SK-N-SH (cell line): ENCODE measurements around the gene PITPNM1.

ENCODE experiments used
- CTCF ChIP-seq: fragments of 200-600 bp; sonication (generic); IDR thresholded peaks from 2 replicates; pipeline ENCODE4 v1.6.1; 2017; ENCODE audit warnings: antibody characterized with exemption, mild to moderate bottlenecking, moderate library complexity
- EZH2phosphoT487 ChIP-seq: fragments of 200-600 bp; sonication (generic); IDR thresholded peaks from 2 replicates; pipeline ENCODE4 v1.6.1; 2017; ENCODE audit warnings: low read depth, mixed run types, mild to moderate bottlenecking, antibody characterized with exemption, moderate library complexity, borderline replicate concordance
- USF2 ChIP-seq: fragments of 150-350 bp; IDR thresholded peaks from 2 replicates; pipeline ENCODE4 v1.6.1; 2017; ENCODE audit warnings: antibody characterized with exemption, low read length, low read depth, borderline replicate concordance

- TF ChIP-seq USF2: no peak
- TF ChIP-seq CTCF: peak; percentile 50
- TF ChIP-seq EZH2phosphoT487: no peak
Observed at GRCh38 chr11:67468759-67469507, 36.2 kb downstream of the PITPNM1 start, which contains the start of gene TMEM134.
